Muscle of leg (tissue), 11 donors: ENCODE data around the gene BOD1L1. TPM values are rescaled to one million over a fixed set of nuclear protein-coding genes. Genes with fewer than 3 reads are reported as not detected.

ENCODE experiments used
- DNase-seq: peaks from one replicate; pipeline ENCODE4 v3.0.0; 2013
- H3K27ac ChIP-seq: one replicate; pipeline ENCODE4 v1.5.1; 2013; ENCODE audit warnings: mild to moderate bottlenecking, low read length, control low read depth
- H3K27me3 ChIP-seq: one replicate; pipeline ENCODE4 v1.6.1; 2013; ENCODE audit warnings: low read length; ENCODE audit not compliant: control insufficient read depth, insufficient read depth
- H3K36me3 ChIP-seq: one replicate; pipeline ENCODE4 v1.6.1; 2013; ENCODE audit warnings: low read length; ENCODE audit not compliant: control insufficient read depth, insufficient read depth
- H3K4me1 ChIP-seq: one replicate; pipeline ENCODE4 v1.6.1; 2013; ENCODE audit warnings: low read length; ENCODE audit not compliant: control insufficient read depth, insufficient read depth
- H3K4me3 ChIP-seq: one replicate; pipeline ENCODE4 v1.5.1; 2013; ENCODE audit warnings: low read length, control low read depth
- H3K9me3 ChIP-seq: replicated peaks from 2 replicates; pipeline ENCODE4 v1.6.1; 2013; ENCODE audit warnings: low read depth, low read length; ENCODE audit not compliant: control insufficient read depth
- WGBS: methylation state at CpG from one replicate; pipeline ENCODE4 v1.1.5; 2013; ENCODE audit warnings: missing lambda C conversion rate; ENCODE audit not compliant: insufficient coverage; 5-methylcytosine and 5-hydroxymethylcytosine counted together
- polyA plus RNA-seq, 8 donors: library from polyadenylated mRNA; unstranded; fragments of 120-200 nt; gene quantifications; one replicate each; pipeline versions ENCODE4 v1.2.1 to v1.2.3, GENCODE V29; 2013; ENCODE audit warnings: inconsistent platforms in 1 of 8, low replicate concordance in 1 of 8; ENCODE audit not compliant: insufficient read length in 8 of 8, insufficient read depth in 1 of 8
- total RNA-seq: library from RNA; stranded (reverse); fragments of 120-200 nt; gene quantifications from one replicate; pipeline ENCODE4 v1.2.4, GENCODE V29; 2013

Gene BOD1L1
- total and polyA plus RNA-seq, 9 donors = 25.5 to 39.8 (median 32.1) TPM

GRCh38 chr4:13597141-13597540 is 30.4 kb downstream of the BOD1L1 start:
- Histone ChIP-seq H3K27me3 (no peaks in the 10 kb centered on the region), H3K4me1 (no peaks in the 10 kb centered on the region), H3K4me3 (no peak overlapping the region), H3K36me3 (peaks cover 50% of the 10 kb centered on the region), H3K9me3 (no peaks in the 10 kb centered on the region), H3K27ac (no peak overlapping the region)
- no peak for DNase-seq

GRCh38 chr4:13592220-13592619 is 35.3 kb downstream of the BOD1L1 start:
- H3K9me3 ChIP-seq = no peaks in the 10 kb centered on the region
- peaks cover 2% of the 10 kb centered on the region for H3K4me1 ChIP-seq
- no CpG with 5 or more reads among the region's 4 CpGs for WGBS
- H3K27ac ChIP-seq = no peak overlapping the region
- no peaks in the 10 kb centered on the region for H3K27me3 ChIP-seq
- peaks cover 28% of the 10 kb centered on the region for H3K36me3 ChIP-seq
- no peak overlapping the region for H3K4me3 ChIP-seq
- DNase-seq = no peak

GRCh38 chr4:13590766-13591165 is 36.8 kb downstream of the BOD1L1 start:
- Histone ChIP-seq H3K9me3 (no peaks in the 10 kb centered on the region), H3K36me3 (peaks cover 29% of the 10 kb centered on the region), H3K4me3 (no peak overlapping the region), H3K27me3 (no peaks in the 10 kb centered on the region), H3K27ac (no peak overlapping the region), H3K4me1 (peaks cover 2% of the 10 kb centered on the region)
- DNase-seq = peak; percentile 37
- no CpG with 5 or more reads among the region's 2 CpGs for WGBS

GRCh38 chr4:13588954-13589353 is 38.6 kb downstream of the BOD1L1 start:
- Histone ChIP-seq H3K36me3 (peaks cover 38% of the 10 kb centered on the region), H3K4me1 (peaks cover 2% of the 10 kb centered on the region), H3K4me3 (no peak overlapping the region), H3K27ac (no peak overlapping the region), H3K27me3 (no peaks in the 10 kb centered on the region), H3K9me3 (no peaks in the 10 kb centered on the region)
- no peak for DNase-seq

GRCh38 chr4:13584481-13584880 is 43.0 kb downstream of the BOD1L1 start:
- Histone ChIP-seq H3K4me1 (no peaks in the 10 kb centered on the region), H3K27me3 (no peaks in the 10 kb centered on the region), H3K27ac (no peak overlapping the region), H3K9me3 (no peaks in the 10 kb centered on the region), H3K36me3 (peaks cover 44% of the 10 kb centered on the region), H3K4me3 (no peak overlapping the region)
- DNase-seq = no peak
- whole genome bisulfite sequencing = 86% methylated on average over 1 of the region's 5 CpGs

GRCh38 chr4:13580036-13580435 is 47.5 kb downstream of the BOD1L1 start:
- Histone ChIP-seq H3K27ac (no peak overlapping the region), H3K4me3 (no peak overlapping the region), H3K9me3 (no peaks in the 10 kb centered on the region), H3K27me3 (no peaks in the 10 kb centered on the region), H3K36me3 (peaks cover 46% of the 10 kb centered on the region), H3K4me1 (no peaks in the 10 kb centered on the region)
- 100% methylated on average over 1 of the region's 2 CpGs for WGBS
- DNase-seq = no peak

GRCh38 chr4:13577660-13578059 is 49.9 kb downstream of the BOD1L1 start:
- WGBS = no CpG with 5 or more reads among the region's 3 CpGs

GRCh38 chr4:13570916-13571315 is 56.6 kb downstream of the BOD1L1 start:
- 100% methylated on average over 1 of the region's 2 CpGs for WGBS
- no peak overlapping the region for H3K27ac ChIP-seq
- DNase-seq = no peak
- no peaks in the 10 kb centered on the region for H3K27me3 ChIP-seq
- H3K36me3 ChIP-seq = peaks cover 54% of the 10 kb centered on the region
- no peak overlapping the region for H3K4me3 ChIP-seq
- no peaks in the 10 kb centered on the region for H3K9me3 ChIP-seq
- H3K4me1 ChIP-seq = no peaks in the 10 kb centered on the region

More at GRCh38 chr4:13577660-13578059, 49.9 kb downstream of the BOD1L1 start:
- no peak overlapping the region for H3K4me3 ChIP-seq
- DNase-seq = no peak
- H3K27ac ChIP-seq = no peak overlapping the region
- H3K27me3 ChIP-seq = no peaks in the 10 kb centered on the region
- H3K4me1 ChIP-seq = no peaks in the 10 kb centered on the region
- H3K36me3 ChIP-seq = peaks cover 47% of the 10 kb centered on the region
- H3K9me3 ChIP-seq = no peaks in the 10 kb centered on the region

GRCh38 chr4:13567125-13567524 is 60.4 kb downstream of the BOD1L1 start:
- Histone ChIP-seq H3K4me1 (no peaks in the 10 kb centered on the region), H3K27ac (no peak overlapping the region), H3K9me3 (no peaks in the 10 kb centered on the region), H3K4me3 (no peak overlapping the region), H3K27me3 (no peaks in the 10 kb centered on the region), H3K36me3 (peaks cover 30% of the 10 kb centered on the region)
- DNase-seq = no peak
- 97% methylated on average over 5 of the region's 5 CpGs for WGBS

- DNase-seq = no peak
- no peaks in the 10 kb centered on the region for H3K4me1 ChIP-seq
- H3K4me3 ChIP-seq = no peak overlapping the region
- H3K36me3 ChIP-seq = peaks cover 3% of the 10 kb centered on the region
- H3K27ac ChIP-seq = no peak overlapping the region
- no CpG with 5 or more reads among the region's 1 CpG for WGBS
- no peaks in the 10 kb centered on the region for H3K27me3 ChIP-seq
- H3K9me3 ChIP-seq = no peaks in the 10 kb centered on the region
These were observed 64.6 kb downstream of the BOD1L1 start for GRCh38 chr4:13562876-13563275.

GRCh38 chr4:13561673-13562072 is 65.9 kb downstream of the BOD1L1 start:
- Histone ChIP-seq H3K27ac (no peak overlapping the region), H3K9me3 (no peaks in the 10 kb centered on the region), H3K4me1 (no peaks in the 10 kb centered on the region), H3K27me3 (no peaks in the 10 kb centered on the region), H3K4me3 (no peak overlapping the region), H3K36me3 (no peaks in the 10 kb centered on the region)
- DNase-seq = no peak
- no CpG with 5 or more reads among the region's 4 CpGs for WGBS
